NCI-H2107 treated with DMSO at 0.1 percent for 48 hours (cell line): ENCODE measurements around the gene ARMCX2.
"Not testable (repeated sequence)": the region's sequence is repeated elsewhere in the genome, so short reads cannot be mapped to it uniquely, and the experiment has no call there.

Experiments
- DNase-seq: peaks from one replicate; lab custom pipeline; 2025; ENCODE audit not compliant: unreplicated experiment; lab: John Stamatoyannopoulos, UW

Gene ARMCX2

DNA sequence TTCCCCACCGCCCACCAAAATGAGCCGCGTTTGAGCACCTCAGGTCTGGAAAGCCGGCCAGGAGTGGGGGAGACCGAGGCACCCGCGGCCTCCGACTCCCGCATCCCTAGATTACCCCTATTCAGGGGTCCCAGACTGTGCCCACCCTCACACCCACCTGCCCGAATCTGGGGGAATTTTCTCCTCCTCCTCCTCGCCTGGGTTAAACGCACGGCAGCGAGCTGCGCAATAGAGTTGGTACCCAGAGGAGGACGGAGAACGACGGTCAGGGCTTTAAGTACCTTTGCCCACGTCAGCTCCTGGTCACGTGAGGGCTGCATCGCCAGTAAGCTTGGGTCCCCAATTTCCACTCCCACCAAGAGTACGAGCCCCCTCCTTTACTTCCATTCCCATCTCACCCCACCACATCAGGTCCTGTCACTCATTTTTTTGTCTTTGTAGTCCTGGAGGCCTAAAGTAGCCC, at the start of gene ARMCX2:
Gene ARMCX2 (minus strand): TSS at position 250 of the 463 bp plus-strand sequence. CDS start 2,262 bp downstream, outside the sequence.
- peak; percentile 72 for DNase-seq

GRCh38 chrX:101709384-101709783, 49.7 kb upstream of the ARMCX2 start:
- DNase-seq: no peak

DNA sequence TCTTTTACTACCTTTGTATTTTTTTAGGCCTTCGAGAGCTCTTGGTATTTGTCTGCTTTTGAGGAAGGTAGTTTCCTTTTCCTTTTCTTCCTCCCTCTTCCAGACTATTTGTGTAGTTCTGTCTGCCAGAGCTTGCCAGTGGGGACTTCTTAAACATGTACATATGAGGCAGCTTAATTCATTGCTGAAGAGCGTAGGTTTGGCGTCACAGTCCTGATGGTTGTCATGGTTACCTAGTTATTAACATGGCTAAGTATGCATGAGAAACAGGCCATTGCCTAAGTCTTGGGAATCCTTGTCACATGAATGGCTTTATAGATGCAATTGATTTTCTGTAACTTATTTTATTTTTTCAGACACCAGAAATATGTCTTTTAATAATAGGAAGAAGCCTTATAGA, 48.5 kb upstream of the ARMCX2 start:
- no peak for DNase-seq

DNA sequence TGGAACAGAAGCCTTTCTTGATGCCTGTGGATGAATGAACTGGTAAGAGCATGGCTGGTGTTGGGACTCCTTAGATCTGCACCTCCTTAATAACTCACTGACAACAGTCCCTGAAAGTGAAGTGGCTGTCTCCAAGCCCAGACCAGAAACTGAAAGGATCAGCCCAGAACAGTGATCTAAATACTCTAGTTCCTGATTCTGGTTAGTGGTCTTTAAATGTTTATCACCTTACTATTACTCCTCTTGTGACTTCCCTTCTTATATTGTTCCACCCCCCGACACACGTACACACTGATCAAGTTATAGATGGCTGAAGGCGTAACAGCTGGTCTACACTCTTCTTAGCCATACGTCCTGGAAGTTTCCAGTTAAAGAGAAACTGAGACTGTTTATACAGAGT, 33.8 kb upstream of the ARMCX2 start:
- no peak for DNase-seq

DNA sequence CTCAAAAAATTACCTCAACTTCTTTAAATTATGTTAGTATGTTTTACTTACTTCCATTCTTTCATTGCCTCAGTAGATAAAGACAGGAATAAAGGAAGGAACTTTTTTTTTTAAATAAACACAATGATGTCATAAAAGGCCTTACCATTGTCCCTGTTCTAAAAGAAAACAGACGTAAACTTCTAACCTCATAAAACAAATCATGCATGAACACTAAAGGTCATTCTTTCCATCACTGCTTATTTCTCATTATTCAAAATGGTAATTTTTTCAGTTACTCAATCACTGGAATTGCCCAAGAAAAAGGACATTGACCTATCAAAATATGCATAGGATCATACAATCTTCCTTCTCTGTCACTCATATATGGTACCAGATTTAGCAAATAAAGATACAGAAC, 32.2 kb upstream of the ARMCX2 start:
- no peak for DNase-seq

DNA sequence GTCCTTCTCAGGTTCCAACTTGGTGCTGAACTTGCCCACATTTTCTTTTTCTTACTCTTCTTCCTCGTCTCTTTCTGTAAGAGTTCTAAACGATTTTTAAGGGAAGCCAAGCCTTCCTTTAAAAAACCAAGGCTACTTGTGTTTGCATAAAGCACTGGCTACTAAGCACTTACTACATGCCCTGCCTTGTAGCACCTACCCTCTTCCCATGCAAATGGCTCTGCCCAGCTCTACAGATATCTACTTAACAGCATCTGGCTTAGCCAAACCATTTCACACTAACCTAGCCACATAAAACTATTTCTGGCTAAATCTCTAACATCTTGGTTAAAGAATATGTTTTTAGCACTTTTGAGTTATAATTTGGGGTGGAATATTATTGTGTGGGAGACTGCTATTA, 26.9 kb upstream of the ARMCX2 start:
- DNase-seq: no peak

DNA sequence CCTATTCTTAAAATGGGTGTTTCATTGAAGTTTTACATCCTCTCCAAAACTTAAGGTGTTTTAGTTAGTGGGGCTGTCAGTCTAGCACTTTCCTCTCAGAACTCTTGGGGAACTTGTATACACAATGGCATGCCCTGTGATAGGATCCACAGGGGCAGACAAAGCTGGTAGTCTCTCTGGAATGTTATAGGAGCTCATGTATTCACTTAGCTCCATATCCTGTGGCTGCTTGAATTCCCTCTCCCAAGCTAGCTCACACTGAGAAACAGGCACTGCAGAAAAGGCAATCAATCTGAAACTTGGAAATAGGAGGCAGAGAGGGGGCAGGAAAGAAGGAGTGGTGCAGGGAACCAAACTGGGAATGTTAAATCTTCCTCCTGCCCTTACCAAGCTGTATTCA, 26.3 kb upstream of the ARMCX2 start:
- DNase-seq: no peak

DNA sequence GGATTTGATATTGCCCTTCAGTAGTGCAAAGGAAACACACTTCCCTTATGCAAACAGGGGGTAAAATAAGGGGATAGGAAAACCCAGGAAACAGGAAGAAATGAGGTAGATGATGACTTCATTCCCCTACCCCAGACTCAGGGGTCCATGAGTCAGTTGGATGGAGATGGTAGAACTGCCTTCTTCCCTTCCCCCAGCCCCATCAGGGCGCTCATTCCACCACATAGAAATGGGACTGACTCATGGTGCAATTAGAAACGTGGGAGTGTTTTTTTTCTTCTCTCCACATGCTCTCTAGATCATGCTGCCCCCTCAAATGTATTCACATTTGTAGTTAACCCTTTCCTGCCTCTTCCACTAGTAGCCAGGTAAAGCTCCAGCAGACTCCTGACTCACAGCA, 23.1 kb upstream of the ARMCX2 start:
- DNase-seq: no peak

- DNase-seq: no peak
Measured at GRCh38 chrX:101677028-101677427, 17.4 kb upstream of the ARMCX2 start.

DNA sequence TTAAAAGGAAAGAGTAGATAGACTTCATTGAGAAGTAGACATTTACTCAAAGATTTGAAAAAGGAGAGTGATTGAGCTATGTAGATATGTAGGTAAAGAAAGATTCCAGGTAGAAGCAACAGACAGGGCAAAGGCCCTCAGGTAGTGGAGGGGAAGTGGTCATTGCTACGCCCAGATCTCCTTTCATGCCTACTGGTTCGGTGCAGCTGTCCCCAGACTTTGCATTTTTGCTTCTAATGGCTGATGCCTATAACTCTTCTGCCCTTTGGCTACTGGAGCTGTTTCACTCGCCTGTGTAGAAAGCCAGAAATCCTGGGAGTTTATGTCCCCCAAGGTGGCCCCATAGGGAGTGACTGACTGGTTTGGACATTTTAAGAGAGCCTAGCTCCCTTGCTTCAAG, 16.9 kb upstream of the ARMCX2 start:
- no peak for DNase-seq

GRCh38 chrX:101668143-101668542, 8.5 kb upstream of the ARMCX2 start:
- DNase-seq: no peak

DNA sequence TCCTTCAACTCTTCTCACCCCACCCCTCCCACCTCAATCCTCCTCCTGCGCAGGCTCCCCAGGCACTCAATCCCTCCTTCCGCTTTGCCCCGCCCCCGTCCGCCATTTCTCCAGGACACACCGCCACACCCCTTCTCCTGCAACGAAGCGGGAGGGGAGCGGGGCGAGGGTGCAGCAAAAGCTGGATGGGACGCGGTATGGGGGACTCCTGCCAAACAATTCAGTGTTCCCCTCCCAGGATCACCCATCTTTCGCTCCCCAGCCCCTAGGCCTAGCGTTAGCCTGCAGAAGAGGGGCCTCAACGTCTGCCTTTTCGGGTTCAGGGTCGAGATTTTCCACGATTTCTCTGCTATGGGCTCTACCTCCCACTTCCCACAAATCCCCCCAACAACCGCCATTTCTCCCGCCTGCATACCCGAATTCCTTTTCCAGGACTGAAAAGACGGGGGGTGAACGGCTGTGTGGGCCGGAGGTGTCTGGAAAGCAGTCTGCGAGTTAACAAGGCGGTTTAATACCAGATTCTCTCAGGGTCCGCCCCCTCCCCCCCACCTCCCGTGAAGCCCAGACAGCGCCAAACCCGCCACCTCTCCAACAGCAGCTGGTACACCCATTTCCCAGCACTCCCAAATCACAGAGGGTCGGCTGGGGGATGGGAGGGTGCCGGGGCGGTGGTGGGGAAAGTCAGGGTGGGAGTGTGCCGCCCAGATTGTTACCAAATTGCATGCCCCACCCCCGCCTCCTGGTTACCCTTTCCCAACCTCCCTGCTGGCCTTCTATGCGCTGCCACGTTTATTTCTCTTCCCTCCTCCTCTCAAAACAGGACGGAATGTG, 774 bp downstream of the ARMCX2 start:
- DNase-seq: peak; percentile 61

GRCh38 chrX:101657495-101657894, 2.2 kb downstream of the ARMCX2 start:
- no peak for DNase-seq

DNA sequence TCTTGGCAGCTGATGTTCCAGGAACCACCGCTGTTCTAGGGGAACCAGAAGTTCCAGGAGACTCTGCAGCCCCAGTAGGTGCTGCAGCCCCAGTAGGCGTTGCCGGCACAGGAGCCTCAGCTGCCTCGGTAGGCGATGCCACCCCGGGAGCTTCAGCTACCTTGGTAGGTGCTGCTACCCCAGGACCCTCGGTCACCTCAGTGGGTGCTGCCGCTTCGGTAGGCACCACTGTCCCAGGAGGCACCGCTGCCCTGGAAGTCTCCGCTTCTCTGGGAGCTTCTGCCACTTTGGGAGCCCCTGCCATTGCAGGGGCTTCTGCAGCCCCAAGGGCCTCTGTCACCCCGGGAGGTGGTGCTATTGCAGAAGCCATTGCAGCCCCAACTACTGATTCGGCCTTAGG, 2.8 kb downstream of the ARMCX2 start:
- DNase-seq: no peak

DNA sequence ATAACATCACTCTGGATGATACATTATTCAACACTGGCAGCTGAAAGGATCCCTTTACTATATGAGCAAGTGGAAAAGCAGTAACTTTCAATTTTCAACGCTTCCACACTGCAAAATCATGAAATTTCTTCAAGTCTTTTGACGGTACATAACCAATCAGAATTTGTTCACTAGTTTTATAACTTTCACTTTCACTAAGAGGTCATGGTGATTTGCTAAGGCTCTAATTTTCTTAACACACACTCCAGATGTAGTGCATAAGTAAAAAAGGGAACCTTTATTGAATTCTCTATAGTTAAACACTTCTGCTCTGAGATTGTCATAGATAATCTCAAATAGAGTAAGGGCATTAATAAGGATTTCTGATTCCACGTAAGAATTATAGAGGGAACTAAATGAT, 4.1 kb downstream of the ARMCX2 start:
- no peak for DNase-seq

DNA sequence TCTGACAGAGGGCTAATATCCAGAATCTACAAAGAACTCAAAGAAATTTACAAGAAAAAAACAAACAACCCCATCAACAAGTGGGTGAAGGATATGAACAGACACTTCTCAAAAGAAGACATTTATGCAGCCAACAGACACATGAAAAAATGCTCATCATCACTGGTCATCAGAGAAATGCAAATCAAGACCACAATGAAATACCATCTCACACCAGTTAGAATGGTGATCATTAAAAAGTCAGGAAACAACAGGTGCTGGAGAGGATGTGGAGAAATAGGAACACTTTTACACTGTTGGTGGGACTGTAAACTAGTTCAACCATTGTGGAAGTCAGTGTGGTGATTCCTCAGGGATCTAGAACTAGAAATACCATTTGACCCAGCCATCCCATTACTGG, 11.9 kb downstream of the ARMCX2 start:
- not testable (repeated sequence) for DNase-seq

- no peak for DNase-seq
Measured at GRCh38 chrX:101642093-101642492, 17.6 kb downstream of the ARMCX2 start.

- no peak for DNase-seq
Measured at GRCh38 chrX:101639583-101639982, 20.1 kb downstream of the ARMCX2 start.

DNA sequence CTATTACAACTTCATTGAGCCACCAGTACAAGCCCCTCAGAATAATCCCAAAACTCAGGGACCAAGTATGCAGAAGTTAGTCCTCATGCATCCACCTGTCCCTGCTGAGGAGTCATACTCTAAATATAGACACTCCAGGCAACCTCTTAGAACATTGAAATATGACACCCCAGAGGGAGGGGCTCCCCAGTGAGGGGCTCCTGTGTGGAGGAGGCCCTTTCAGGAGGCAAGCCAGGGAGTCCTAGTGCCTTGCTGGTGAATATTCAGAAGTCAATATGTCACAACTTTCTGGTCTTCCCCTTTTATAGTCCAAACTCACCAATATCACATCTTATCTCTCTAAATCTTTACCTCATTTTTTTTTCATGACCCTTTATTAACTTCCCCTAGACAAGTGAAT, 40.3 kb downstream of the ARMCX2 start:
- peak; percentile 95 for DNase-seq

GRCh38 chrX:101617211-101618191, 42.1 kb downstream of the ARMCX2 start, which contains the start of gene ARMCX6:
TSS of gene ARMCX6 (minus strand) at chrX:101618000. CDS start at chrX:101616620, 1,380 bp downstream.
- DNase-seq: peak; percentile 34

DNA sequence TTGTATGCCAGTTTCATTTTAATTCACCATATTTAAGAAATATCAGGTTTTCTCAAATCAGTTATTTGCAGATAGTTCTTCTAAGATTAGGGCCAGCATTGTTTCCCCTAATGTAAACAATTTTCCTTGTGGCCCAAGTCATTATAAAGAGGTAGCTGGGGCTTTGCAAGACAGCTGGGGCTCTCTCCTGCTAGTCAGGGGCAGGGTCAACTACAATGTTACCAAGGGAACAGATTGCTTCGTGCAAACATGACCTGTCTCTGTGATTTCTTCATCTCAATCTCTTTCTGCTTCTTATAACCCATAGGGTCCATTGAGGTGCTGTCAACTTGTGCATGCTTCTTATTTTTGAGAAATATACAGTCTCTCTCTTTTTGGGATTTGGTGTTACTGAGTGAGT, 53.9 kb downstream of the ARMCX2 start:
- DNase-seq: no peak
